GM18505 (cell line): ENCODE results near the gene MAML3.

Experiments used
- ATAC-seq: cut with Tn5 transposase; IDR thresholded peaks from one replicate; pipeline ENCODE4 v1.9.1; 2021; ENCODE audit not compliant: unreplicated experiment
- POLR2A ChIP-seq: IDR thresholded peaks from 4 replicates; pipeline ENCODE4 v1.6.1; 2011; ENCODE audit warnings: borderline replicate concordance; ENCODE audit not compliant: insufficient read depth, insufficient read length; ENCODE audit errors: extremely low read depth

MAML3 gene

DNA sequence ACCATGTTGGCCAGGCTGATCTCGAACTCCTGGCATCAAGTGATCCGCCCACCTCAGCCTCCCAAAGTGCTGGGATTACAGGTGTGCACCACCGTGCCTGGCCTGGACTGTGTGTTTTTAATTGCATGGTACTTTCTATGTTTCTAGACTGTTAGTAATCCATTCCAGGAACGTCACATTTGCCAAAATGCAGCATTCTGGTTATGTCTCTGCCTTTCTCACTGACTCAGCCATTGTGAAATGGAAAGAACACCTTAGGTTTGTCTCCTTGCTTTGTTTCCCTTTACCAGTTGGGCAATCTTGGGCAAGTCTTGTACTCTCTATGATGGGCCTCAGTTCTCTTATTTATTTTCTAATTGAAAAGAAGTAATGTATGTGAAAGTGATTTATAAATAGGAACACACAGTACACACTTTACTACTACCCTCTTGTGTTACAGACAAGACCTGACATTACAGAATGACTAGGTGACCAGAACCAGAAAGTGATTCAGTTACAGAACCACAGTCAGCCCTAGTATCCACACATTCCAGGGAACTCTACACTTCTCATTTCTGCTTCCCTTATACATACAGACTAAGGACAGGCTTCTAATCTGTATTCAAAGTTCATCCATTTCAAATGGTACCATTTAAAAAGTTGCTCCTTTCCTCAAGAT is 301.2 kb downstream of the MAML3 start:
- no peak for TF ChIP-seq POLR2A
- no peak for ATAC-seq

- no peak for ATAC-seq
- TF ChIP-seq POLR2A: no peak
Observed at GRCh38 chr4:139851639-139852038, 302.3 kb downstream of the MAML3 start.

DNA sequence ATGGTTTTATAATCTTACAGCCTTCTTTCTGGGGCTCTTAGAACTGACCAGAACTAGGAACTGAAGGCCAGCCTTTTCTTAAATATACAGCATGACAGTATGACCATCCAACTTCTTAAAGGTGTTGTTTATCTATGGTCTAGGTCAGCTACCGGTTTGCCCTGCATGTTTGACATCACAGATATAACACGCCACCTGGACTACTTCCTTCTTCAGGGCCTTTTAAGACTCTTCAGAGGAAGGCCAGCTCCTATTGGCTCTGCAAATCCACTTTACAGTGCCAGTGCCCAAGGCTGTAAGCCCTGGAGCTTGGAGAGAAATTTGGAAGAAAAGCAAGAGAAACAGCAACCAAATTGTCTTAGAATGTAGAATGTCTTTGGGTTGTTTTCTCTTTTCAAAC is 302.9 kb downstream of the MAML3 start:
- no peak for ATAC-seq
- TF ChIP-seq POLR2A: no peak

- no peak for ATAC-seq
- TF ChIP-seq POLR2A: no peak
Observed at GRCh38 chr4:139849219-139849618, 304.8 kb downstream of the MAML3 start.

DNA sequence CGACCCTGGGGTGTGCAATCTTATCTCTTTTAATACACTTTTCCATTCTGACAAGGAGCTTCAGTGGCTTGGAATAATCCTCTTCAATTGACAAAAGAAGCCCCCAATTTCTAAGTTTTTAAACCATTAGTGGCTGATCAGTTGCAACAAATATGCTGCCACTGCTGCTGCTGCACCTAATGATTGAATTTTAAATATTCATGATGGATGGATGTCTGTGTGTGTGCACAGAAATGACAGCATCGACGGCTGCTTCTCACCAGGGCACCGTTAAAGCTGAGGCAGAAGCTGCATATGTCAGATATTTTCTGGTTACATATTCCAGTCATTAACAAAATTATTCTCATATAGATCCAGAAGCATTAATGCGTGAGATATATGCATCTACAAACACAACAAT is 306.0 kb downstream of the MAML3 start:
- no peak for ATAC-seq
- TF ChIP-seq POLR2A: no peak

- no peak for TF ChIP-seq POLR2A
- no peak for ATAC-seq
Observed at GRCh38 chr4:139847602-139848001, 306.4 kb downstream of the MAML3 start.

DNA sequence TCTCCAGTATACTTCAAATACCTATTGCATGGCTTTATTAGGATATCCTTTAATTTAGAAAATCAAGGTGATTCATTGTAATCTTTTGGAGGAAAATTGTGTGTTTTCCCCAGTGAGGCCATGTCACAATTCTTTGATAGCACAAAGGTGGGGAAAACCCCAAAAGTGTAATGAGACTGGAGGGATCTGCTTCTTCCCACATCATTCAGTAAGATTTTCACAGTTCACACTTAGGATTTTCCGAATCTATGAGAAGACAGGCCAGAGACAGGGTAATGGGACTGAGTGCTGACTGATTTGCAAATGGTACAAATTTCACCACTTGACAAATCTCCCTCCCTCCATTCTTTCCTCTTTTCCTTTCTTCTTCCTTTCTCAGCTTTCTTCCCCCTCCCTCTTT is 307.2 kb downstream of the MAML3 start:
- TF ChIP-seq POLR2A: no peak
- ATAC-seq: no peak

- ATAC-seq: no peak
- TF ChIP-seq POLR2A: no peak
Observed at GRCh38 chr4:139845453-139846093, 308.4 kb downstream of the MAML3 start.

- no peak for TF ChIP-seq POLR2A
- no peak for ATAC-seq
Observed at GRCh38 chr4:139844459-139845036, 309.4 kb downstream of the MAML3 start.

- ATAC-seq: no peak
- no peak for TF ChIP-seq POLR2A
Observed at GRCh38 chr4:139844057-139844456, 309.9 kb downstream of the MAML3 start.

DNA sequence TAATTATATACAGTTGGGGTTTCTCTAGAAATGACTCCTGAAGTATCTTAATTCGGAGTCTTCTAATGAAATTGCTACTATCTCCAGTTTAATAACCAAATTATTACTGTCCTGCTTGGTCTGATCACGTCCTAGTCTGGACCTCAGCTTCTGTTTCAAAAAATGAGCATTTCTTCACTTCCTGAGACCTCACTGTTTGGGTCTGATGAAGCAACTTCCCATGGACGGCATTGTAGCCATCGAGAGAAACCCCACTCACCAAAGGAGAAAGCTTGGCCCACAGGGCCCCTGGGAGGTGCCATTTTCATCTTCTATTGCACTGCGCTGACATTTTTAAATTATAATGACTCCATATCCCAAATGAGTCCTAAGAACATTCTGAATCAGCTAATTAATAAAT is 310.3 kb downstream of the MAML3 start:
- no peak for TF ChIP-seq POLR2A
- no peak for ATAC-seq

DNA sequence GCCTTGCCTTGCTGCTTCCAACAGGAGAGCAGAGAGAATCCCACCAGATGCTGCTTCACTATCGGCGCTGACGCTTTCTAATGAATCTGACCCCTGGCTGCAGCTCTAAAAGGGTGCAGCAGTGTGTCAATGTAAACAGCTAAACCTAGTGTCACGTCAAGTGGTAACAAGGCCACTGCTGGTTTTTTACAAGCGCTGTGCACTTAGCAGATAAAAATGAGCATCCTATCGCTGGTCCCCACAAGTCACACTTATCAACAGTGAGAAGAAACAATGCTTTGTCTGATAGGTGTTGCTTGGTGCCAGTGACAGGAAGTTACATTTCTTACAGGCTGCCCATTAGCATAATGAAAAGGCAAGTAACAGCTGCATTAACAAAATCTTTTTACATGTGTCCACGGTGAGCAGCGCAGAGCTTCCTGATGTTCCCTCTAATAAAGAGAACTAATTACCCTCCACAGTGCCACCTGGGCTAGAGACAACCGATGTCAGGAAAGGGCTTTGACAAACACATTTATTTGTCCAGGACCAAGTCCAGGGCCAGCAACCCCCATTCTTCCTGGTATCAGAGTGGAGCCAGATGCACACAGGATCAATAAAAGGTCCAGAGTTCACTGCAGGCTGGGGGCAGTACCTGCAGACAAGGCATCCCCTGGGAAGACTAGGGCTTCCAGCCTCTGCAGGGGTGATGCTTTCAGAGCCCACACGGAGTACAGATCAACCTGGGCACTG is 312.4 kb downstream of the MAML3 start:
- no peak for TF ChIP-seq POLR2A
- ATAC-seq: no peak

DNA sequence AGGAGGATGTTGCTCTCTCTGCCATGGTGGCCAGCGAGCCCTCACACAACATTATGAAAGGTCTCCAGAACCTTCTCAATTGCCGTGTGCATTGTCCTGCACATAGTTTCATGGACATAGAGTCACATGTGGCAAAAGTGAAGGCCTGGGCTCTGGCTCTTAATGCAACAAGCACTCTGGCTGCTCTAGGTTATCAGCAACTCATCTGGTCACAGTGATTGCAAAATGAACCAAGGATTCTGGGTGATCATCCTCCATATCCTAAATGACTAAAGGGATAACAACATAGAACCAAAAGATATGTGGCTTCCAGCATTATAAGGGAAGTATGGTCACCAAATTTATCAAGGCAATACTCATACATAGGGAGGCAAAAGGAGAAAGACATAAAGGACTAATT is 313.2 kb downstream of the MAML3 start:
- no peak for TF ChIP-seq POLR2A
- no peak for ATAC-seq
